Esophagus squamous epithelium (tissue), 4 donors: ENCODE results near the gene DOK5.

ENCODE experiments used
- CTCF ChIP-seq, 6 experiments: fragments of 450-650 bp in 4 of 6; fragments of 200-600 bp in 2 of 6; sonication (generic) in 2 of 6; IDR thresholded peaks; one replicate each; pipeline ENCODE4 v1.5.1; 2016 to 2019; ENCODE audit warnings: antibody characterized with exemption in 6 of 6, mild to moderate bottlenecking in 4 of 6, moderate library complexity in 4 of 6
- POLR2A ChIP-seq, 4 donors: fragments of 450-650 bp; IDR thresholded peaks; one replicate each; pipeline ENCODE4 v1.6.1; 2017; ENCODE audit warnings: antibody characterized with exemption in 4 of 4, mild to moderate bottlenecking in 4 of 4, moderate library complexity in 3 of 4

- TF ChIP-seq CTCF (IDR thresholded peaks at IDR 0.05) (no peak), POLR2A (IDR thresholded peaks at IDR 0.05) (no peak)
Measured at GRCh38 chr20:54565255-54565654, 89.9 kb downstream of the DOK5 start.
